AG08395 (cell line): ENCODE results near the gene FYN.

ENCODE experiments used
- DNase-seq: peaks from one replicate; pipeline ENCODE4 v3.0.0; 2012; ENCODE audit warnings: mixed read lengths, low spot score

FYN gene

DNA sequence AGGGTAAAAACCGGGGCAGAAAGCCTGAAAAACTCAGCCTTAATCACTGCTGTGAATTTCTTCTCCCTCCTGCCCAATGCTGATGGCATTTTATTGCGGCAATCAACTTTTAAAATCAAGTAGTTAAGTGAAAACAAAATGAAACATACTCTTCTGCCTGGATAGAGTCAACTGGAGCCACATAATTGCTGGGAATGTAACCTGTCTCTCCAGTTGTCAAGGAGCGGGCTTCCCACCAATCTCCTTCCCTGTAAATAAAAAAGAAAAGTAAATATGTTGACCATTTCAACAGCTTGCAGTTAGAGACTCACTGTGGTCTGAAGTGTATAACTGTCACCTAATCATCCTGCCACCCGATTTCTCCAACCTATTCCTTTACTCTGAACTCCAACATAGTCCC lies 165.5 kb downstream of the FYN start:
- DNase-seq: no peak

GRCh38 chr6:111706841-111707391 lies 166.3 kb downstream of the FYN start:
- DNase-seq: no peak

- no peak for DNase-seq
These were observed 169.5 kb downstream of the FYN start for GRCh38 chr6:111703723-111704122.

- DNase-seq: no peak
These were observed 171.0 kb downstream of the FYN start for GRCh38 chr6:111702268-111702667.

- DNase-seq: no peak
These were observed 172.1 kb downstream of the FYN start for GRCh38 chr6:111701146-111701545.

GRCh38 chr6:111700135-111700690 lies 173.0 kb downstream of the FYN start:
- no peak for DNase-seq

GRCh38 chr6:111699123-111699522 lies 174.1 kb downstream of the FYN start:
- no peak for DNase-seq

DNA sequence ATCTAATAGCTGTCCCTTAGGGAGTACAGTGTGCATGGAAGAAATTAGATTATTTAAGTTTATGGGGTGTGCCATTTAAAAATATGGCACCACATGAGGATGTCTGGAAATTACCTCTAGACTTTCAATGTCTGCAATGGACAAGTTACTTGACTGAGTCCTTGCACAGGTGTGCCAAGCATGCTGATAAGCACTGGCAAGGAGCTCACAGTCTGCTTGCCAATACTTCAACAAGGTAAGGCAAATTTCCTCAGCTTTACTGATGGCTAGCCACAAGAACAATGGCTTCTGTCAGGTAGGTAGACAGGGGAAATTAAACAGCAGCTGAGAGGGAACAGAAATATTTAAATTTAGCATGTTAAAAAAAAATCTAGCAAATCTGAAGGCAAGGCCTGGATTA lies 176.4 kb downstream of the FYN start:
- no peak for DNase-seq

- peak; percentile 14 for DNase-seq
These were observed 180.7 kb downstream of the FYN start for GRCh38 chr6:111692327-111693164.

GRCh38 chr6:111691345-111692225 lies 181.7 kb downstream of the FYN start:
- DNase-seq: peak; percentile 10

GRCh38 chr6:111689946-111690345 lies 183.3 kb downstream of the FYN start:
- DNase-seq: no peak

- DNase-seq: no peak
These were observed 183.8 kb downstream of the FYN start for GRCh38 chr6:111689419-111689818.

DNA sequence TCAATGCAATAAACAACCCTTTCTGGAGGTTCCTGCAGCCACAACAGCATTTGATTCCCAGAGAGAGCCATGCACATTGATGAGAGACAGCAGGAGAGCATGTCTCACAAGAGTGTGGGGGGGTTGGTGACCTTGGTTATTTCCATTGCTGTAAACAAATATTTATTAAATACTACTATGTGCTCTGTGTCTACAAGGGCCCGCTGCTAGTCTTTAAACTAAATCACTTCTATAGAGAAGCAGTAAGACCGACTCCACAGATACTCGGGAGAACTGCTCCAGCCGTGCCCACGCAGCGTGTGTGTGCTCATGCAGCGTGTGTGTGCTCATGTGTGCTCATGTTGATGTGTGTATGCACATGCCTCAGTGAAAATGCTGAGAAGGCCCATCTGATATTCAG lies 184.9 kb downstream of the FYN start:
- no peak for DNase-seq

GRCh38 chr6:111687652-111688051 lies 185.6 kb downstream of the FYN start:
- no peak for DNase-seq

DNA sequence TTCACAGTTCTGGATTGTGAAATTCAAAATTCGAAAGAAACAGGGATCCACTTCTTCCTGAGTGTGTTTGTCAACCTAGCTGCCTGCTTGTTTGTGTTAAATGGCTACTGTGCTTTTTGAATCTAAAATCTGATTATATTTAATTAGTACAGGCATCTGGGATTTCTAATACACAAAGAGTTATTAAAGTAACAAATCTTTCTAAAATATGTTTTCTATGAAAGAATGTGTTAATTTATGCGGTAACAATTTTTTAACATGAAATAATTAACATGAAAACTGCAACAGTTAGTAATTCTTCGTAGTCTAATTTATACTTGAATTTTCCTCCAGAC lies 186.4 kb downstream of the FYN start:
- DNase-seq: no peak

GRCh38 chr6:111686249-111686931 lies 186.9 kb downstream of the FYN start:
- peak; percentile 10 for DNase-seq

DNA sequence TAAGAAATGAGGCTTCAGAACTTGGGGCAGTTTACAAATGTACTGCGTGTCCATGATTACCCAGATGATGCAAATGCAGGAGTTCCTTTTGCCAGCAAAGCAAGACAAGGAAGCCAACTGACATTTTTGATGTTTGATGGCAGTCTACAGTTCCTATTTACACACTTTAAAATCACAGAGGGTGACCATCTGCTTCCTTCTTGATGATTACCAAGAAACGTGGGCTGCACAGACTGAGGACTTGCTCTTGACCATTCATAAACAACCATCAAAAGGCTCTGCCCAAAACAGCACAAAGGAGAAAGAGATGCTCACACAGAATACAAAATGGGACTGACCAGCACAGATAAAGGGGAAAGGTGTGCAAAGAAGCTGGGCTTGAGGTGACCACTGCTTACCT lies 187.7 kb downstream of the FYN start:
- DNase-seq: no peak

- DNase-seq: no peak
These were observed 188.2 kb downstream of the FYN start for GRCh38 chr6:111685058-111685457.

GRCh38 chr6:111683749-111684267 lies 189.4 kb downstream of the FYN start:
- DNase-seq: peak; percentile 83

- DNase-seq: no peak
These were observed 190.1 kb downstream of the FYN start for GRCh38 chr6:111683157-111683556.

DNA sequence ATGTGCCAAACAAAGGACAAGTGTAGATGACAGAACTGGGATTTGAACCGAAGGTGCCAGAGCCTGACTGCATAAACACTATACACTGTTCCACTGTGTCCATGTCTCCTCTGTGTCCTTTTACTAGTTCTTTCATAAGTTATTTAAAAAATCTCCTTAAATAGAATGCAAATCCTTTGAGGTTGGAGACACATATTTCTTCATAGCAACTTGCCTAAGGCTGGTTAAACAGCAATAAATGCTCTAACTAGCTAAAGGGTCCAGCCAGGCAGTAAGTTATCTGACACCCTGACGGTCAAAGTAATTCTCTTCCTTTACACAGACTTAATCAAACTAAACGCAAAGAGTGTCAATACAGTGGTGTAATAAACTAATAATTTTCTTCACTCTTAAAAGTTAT lies 191.4 kb downstream of the FYN start:
- no peak for DNase-seq
